Measurements from ENCODE around the gene ZBTB6. TPM values are rescaled to one million over a fixed set of nuclear protein-coding genes. Genes with fewer than 3 reads are reported as not detected.
"Not testable (repeated sequence)": the region's sequence is repeated elsewhere in the genome, so short reads cannot be mapped to it uniquely, and the experiment has no call there.

The ZBTB6 gene
- total RNA-seq, 1 experiment from 2014 or later, result 4.4 TPM

DNA sequence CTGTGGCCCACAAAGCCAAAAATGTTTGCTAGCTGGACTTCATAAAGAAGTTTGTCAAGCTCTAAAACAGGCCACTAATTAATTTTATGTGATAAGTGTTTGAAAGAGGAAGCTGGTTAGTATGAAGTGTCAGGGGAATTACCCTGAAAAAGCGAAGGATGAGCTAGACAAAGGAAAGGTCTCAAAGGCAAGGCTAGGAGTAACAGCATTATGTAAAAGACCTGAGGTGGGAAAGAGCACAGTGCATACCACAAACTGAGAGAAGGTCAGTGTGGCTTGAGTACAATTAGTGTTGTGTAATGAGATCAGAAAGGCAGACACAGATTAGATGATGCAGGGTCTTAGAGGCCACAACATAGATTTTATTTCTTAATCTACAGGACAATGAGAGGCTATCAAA lies 37.6 kb downstream of the ZBTB6 start:
- Histone ChIP-seq H3K27me3 (ENCODE audit: low read length) (no peaks in the 10 kb centered on the region), H2AFZ (ENCODE audit: low read length) (no peak overlapping the region), H3K9me3 (ENCODE audit: low read length) (no peaks in the 10 kb centered on the region), H3K9me2 (replicated peaks; ENCODE audit: low read length) (no peaks in the 10 kb centered on the region), H3K4me1 (ENCODE audit: insufficient read depth, low read length) (no peaks in the 10 kb centered on the region), H3K36me3 (ENCODE audit: low read depth, low read length) (peaks cover 21% of the 10 kb centered on the region), H3K27ac (ENCODE audit: low read length) (no peak overlapping the region), H3K4me2 (ENCODE audit: low read length) (no peak overlapping the region), H3F3A (ENCODE audit: low read length, unreplicated experiment) (no peaks in the 10 kb centered on the region), H3K79me2 (ENCODE audit: low read length) (no peaks in the 10 kb centered on the region), H3K4me3 (ENCODE audit: low read length) (no peak overlapping the region), H3K9ac (ENCODE audit: low read length) (no peak overlapping the region), H4K20me1 (ENCODE audit: low read length) (no peaks in the 10 kb centered on the region)
- DNase-seq (no peak), ATAC-seq (no peak)
- POLR2A ChIA-PET (ENCODE audit: unreplicated experiment), result no interaction called here
- no TSS peak for BruUV-seq (replicated peaks)
- CTCF ChIA-PET, result no interaction called here
- TF ChIP-seq, protein P1, sequence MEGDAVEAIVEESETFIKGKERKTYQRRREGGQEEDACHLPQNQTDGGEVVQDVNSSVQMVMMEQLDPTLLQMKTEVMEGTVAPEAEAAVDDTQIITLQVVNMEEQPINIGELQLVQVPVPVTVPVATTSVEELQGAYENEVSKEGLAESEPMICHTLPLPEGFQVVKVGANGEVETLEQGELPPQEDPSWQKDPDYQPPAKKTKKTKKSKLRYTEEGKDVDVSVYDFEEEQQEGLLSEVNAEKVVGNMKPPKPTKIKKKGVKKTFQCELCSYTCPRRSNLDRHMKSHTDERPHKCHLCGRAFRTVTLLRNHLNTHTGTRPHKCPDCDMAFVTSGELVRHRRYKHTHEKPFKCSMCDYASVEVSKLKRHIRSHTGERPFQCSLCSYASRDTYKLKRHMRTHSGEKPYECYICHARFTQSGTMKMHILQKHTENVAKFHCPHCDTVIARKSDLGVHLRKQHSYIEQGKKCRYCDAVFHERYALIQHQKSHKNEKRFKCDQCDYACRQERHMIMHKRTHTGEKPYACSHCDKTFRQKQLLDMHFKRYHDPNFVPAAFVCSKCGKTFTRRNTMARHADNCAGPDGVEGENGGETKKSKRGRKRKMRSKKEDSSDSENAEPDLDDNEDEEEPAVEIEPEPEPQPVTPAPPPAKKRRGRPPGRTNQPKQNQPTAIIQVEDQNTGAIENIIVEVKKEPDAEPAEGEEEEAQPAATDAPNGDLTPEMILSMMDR (conservative IDR thresholded peaks at IDR 0.05; ENCODE audit: low read depth, low read length), result no peak
- no peak for TF ChIP-seq EZH2phosphoT487 (IDR thresholded peaks at IDR 0.05; ENCODE audit: borderline replicate concordance, low read length)
- no peak for TF ChIP-seq EZH2 (IDR thresholded peaks at IDR 0.05; ENCODE audit: low read length, unreplicated experiment)
- intact Hi-C loops (cut with micrococcal nuclease), result no loop called here

DNA sequence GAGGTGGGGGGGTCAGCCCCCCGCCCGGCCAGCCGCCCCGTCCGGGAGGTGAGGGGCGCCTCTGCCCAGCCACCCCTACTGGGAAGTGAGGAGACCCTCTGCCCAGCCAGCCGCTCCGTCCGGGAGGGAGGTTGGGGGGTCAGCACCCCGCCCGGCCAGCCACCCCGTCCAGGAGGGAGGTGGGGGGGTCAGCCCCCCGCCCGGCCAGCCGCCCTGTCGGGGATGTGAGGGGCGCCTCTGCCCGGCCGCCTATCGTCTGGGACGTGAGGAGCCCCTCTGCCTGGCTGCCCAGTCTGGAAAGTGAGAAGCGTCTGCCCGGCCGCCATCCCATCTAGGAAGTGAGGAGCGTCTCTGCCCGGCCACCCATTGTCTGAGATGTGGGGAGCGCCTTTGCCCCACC lies 45.8 kb downstream of the ZBTB6 start:
- H3K27me3 ChIP-seq (ENCODE audit: low read length); H4K20me1 ChIP-seq (ENCODE audit: low read length); CTCF ChIA-PET; H3K4me1 ChIP-seq (ENCODE audit: insufficient read depth, low read length); H3K36me3 ChIP-seq (ENCODE audit: low read depth, low read length); H2AFZ ChIP-seq (ENCODE audit: low read length); H3K79me2 ChIP-seq (ENCODE audit: low read length); POLR2A ChIA-PET (ENCODE audit: unreplicated experiment); ATAC-seq; H3K9ac ChIP-seq (ENCODE audit: low read length); BruUV-seq (replicated peaks); H3K27ac ChIP-seq (ENCODE audit: low read length); H3K4me3 ChIP-seq (ENCODE audit: low read length); DNase-seq; H3K4me2 ChIP-seq (ENCODE audit: low read length); H3K9me3 ChIP-seq (ENCODE audit: low read length); intact Hi-C loops (cut with micrococcal nuclease); H3K9me2 ChIP-seq (replicated peaks; ENCODE audit: low read length); H3F3A ChIP-seq (ENCODE audit: low read length, unreplicated experiment): not testable (repeated sequence)

DNA sequence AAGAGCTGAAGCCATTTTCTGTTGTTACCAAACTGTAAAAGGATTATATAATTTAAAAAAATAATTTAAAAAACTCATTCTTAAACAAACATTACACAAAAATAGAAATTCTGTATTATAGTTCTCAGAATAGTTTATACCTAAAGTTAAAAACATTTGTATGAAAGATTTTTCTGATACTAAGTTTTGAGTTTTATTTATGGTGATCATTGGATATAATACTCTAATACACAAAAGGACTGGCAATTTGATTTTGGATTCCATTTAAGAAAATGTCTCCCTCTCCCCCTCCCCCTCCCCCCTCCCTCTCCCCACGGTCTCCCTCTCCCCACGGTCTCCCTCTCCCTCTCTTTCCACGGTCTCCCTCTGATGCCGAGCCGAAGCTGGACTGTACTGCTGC lies 47.0 kb downstream of the ZBTB6 start:
- TF ChIP-seq EZH2phosphoT487 (IDR thresholded peaks at IDR 0.05; ENCODE audit: borderline replicate concordance, low read length), result no peak
- CTCF ChIA-PET, result no interaction called here

DNA sequence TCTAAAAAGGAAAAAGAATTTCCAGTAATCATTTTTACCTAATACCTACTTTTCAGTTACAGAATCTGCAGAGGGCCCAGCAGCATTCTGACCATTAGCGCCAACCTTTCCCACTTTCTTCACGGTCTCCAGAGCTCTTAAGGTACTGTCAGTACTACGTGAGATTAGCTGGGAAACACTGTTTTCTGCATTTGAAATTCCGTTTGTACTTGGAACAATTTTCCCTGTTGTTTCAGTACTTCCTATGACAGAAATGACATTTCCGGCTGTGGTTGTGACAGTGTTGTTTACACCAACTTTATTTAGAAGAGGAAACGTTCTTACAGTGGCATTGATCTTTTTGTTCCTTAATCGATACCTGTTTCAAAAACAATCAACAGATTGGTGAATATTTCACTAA lies 47.8 kb downstream of the ZBTB6 start:
- Histone ChIP-seq H4K20me1 (ENCODE audit: low read length) (no peaks in the 10 kb centered on the region), H3K9me3 (ENCODE audit: low read length) (no peaks in the 10 kb centered on the region), H3K4me3 (ENCODE audit: low read length) (no peak overlapping the region), H3K36me3 (ENCODE audit: low read depth, low read length) (no peaks in the 10 kb centered on the region; the same call in 1 of the 2 replicates), H3K27ac (ENCODE audit: low read length) (no peak overlapping the region), H3F3A (ENCODE audit: low read length, unreplicated experiment) (peaks cover 5% of the 10 kb centered on the region), H3K4me1 (ENCODE audit: insufficient read depth, low read length) (peaks cover 10% of the 10 kb centered on the region), H3K79me2 (ENCODE audit: low read length) (no peaks in the 10 kb centered on the region), H3K9ac (ENCODE audit: low read length) (no peak overlapping the region), H3K9me2 (replicated peaks; ENCODE audit: low read length) (no peaks in the 10 kb centered on the region), H3K4me2 (ENCODE audit: low read length) (no peak overlapping the region), H3K27me3 (ENCODE audit: low read length) (no peaks in the 10 kb centered on the region), H2AFZ (ENCODE audit: low read length) (no peak overlapping the region)
- intact Hi-C loops (cut with micrococcal nuclease), result no loop called here
- ATAC-seq, result no peak
- DNase-seq, result no peak
- no TSS peak for BruUV-seq (replicated peaks)
- TF ChIP-seq EZH2 (IDR thresholded peaks at IDR 0.05; ENCODE audit: low read length, unreplicated experiment) (no peak), EZH2phosphoT487 (IDR thresholded peaks at IDR 0.05; ENCODE audit: borderline replicate concordance, low read length) (no peak)
- TF ChIP-seq, protein P1 (conservative IDR thresholded peaks at IDR 0.05; ENCODE audit: low read depth, low read length), result no peak
- POLR2A ChIA-PET (ENCODE audit: unreplicated experiment), result no interaction called here
- CTCF ChIA-PET, result no interaction called here

More for the DNA sequence above, 47.0 kb downstream of the ZBTB6 start:
- Histone ChIP-seq H3K9me2 (replicated peaks; ENCODE audit: low read length) (no peaks in the 10 kb centered on the region), H3K79me2 (ENCODE audit: low read length) (no peaks in the 10 kb centered on the region), H3K9me3 (ENCODE audit: low read length) (no peaks in the 10 kb centered on the region), H3K36me3 (ENCODE audit: low read depth, low read length) (no peaks in the 10 kb centered on the region; the same call in 1 of the 2 replicates), H3F3A (ENCODE audit: low read length, unreplicated experiment) (peaks cover 5% of the 10 kb centered on the region), H3K4me3 (ENCODE audit: low read length) (no peak overlapping the region), H3K9ac (ENCODE audit: low read length) (no peak overlapping the region), H4K20me1 (ENCODE audit: low read length) (no peaks in the 10 kb centered on the region), H3K27me3 (ENCODE audit: low read length) (no peaks in the 10 kb centered on the region), H3K4me1 (ENCODE audit: insufficient read depth, low read length) (peaks cover 5% of the 10 kb centered on the region; the same call in 1 of the 2 replicates), H3K27ac (ENCODE audit: low read length) (no peak overlapping the region), H3K4me2 (ENCODE audit: low read length) (no peak overlapping the region), H2AFZ (ENCODE audit: low read length) (no peak overlapping the region)
- POLR2A ChIA-PET (ENCODE audit: unreplicated experiment), result no interaction called here
- ATAC-seq, result no peak
- BruUV-seq (replicated peaks), result no TSS peak
- intact Hi-C loops (cut with micrococcal nuclease), result no loop called here
- DNase-seq, result no peak

Measured in PC-3 (cell line).